HG02852 (cell line): ENCODE results near the gene LMLN.
"Not testable (repeated sequence)": the region's sequence is repeated elsewhere in the genome, so short reads cannot be mapped to it uniquely, and the experiment has no call there.

Experiments used
- ATAC-seq: cut with Tn5 transposase; IDR thresholded peaks from one replicate; pipeline ENCODE4 v1.9.1; 2021; ENCODE audit warnings: mild to moderate bottlenecking, moderate library complexity; ENCODE audit not compliant: unreplicated experiment

The LMLN gene

GRCh38 chr3:198022604-198023003, 62.6 kb downstream of the LMLN start:
- ATAC-seq: no peak

GRCh38 chr3:198025644-198026043, 65.6 kb downstream of the LMLN start:
- no peak for ATAC-seq

- no peak for ATAC-seq
These were observed 66.6 kb downstream of the LMLN start for GRCh38 chr3:198026620-198027019.

GRCh38 chr3:198027045-198027798, 67.2 kb downstream of the LMLN start:
- ATAC-seq: no peak

- ATAC-seq: no peak
These were observed 67.9 kb downstream of the LMLN start for GRCh38 chr3:198027799-198028390.

GRCh38 chr3:198028718-198029117, 68.7 kb downstream of the LMLN start:
- ATAC-seq: no peak

GRCh38 chr3:198030125-198030524, 70.1 kb downstream of the LMLN start:
- no peak for ATAC-seq

GRCh38 chr3:198030726-198031125, 70.7 kb downstream of the LMLN start:
- no peak for ATAC-seq

GRCh38 chr3:198032039-198032936, 72.3 kb downstream of the LMLN start:
- ATAC-seq: no peak

- no peak for ATAC-seq
These were observed 83.1 kb downstream of the LMLN start for GRCh38 chr3:198043119-198043518.

GRCh38 chr3:198046120-198046857, 86.3 kb downstream of the LMLN start:
- no peak for ATAC-seq

- ATAC-seq: no peak
These were observed 88.4 kb downstream of the LMLN start for GRCh38 chr3:198048445-198048844.

- no peak for ATAC-seq
These were observed 91.8 kb downstream of the LMLN start for GRCh38 chr3:198051836-198052235.

GRCh38 chr3:198053462-198053861, 93.4 kb downstream of the LMLN start:
- not testable (repeated sequence) for ATAC-seq

GRCh38 chr3:198061119-198062067, 101.4 kb downstream of the LMLN start:
- ATAC-seq: no peak

GRCh38 chr3:198062068-198062465, 102.0 kb downstream of the LMLN start:
- no peak for ATAC-seq

- no peak for ATAC-seq
These were observed 104.4 kb downstream of the LMLN start for GRCh38 chr3:198064420-198064819.

GRCh38 chr3:198065897-198066296, 105.9 kb downstream of the LMLN start:
- ATAC-seq: no peak

- ATAC-seq: no peak
These were observed 107.4 kb downstream of the LMLN start for GRCh38 chr3:198067416-198067815.

- ATAC-seq: no peak
These were observed 110.9 kb downstream of the LMLN start for GRCh38 chr3:198070871-198071270.
